IMR-90 (cell line): ENCODE data around the gene CKLF. TPM values are rescaled to one million over a fixed set of nuclear protein-coding genes. Genes with fewer than 3 reads are reported as not detected.

ENCODE experiments used
- ATAC-seq: fragments of 200-7000 bp; cut with Tn5 transposase; 2 replicates; pipeline ENCODE4 v1.9.1; 2020; ENCODE audit warnings: low read depth, mild to moderate bottlenecking, moderate library complexity
- BruUV-seq: library from RNA; stranded (reverse); fragments of 400-500 nt; replicated peaks from 2 replicates; lab custom pipeline; 2021; lab: Mats Ljungman, UMichigan
- CTCF ChIA-PET: fragments of 300-600 bp; formaldehyde crosslinking; extraction: SDS; loops from one replicate; lab custom pipeline; 2021; ENCODE audit warnings: antibody characterized with exemption; lab: Yijun Ruan, JAX
- POLR2A ChIA-PET: fragments of 300-600 bp; sonication (Branson Sonifier 250); formaldehyde crosslinking; loops from one replicate; lab custom pipeline; 2022; ENCODE audit warnings: antibody characterized with exemption; ENCODE audit not compliant: unreplicated experiment; lab: Charles Lee
- DNase-seq: peaks from one replicate; pipeline ENCODE4 v3.0.0; 2013
- H2AFZ ChIP-seq: replicated peaks from 2 replicates; pipeline ENCODE3; 2013; ENCODE audit warnings: low read length, mild to moderate bottlenecking; ENCODE audit not compliant: poor library complexity
- H2AK5ac ChIP-seq: 2 replicates; pipeline ENCODE4 v1.6.1; 2013; ENCODE audit warnings: low read depth, low read length, inconsistent platforms
- H2AK9ac ChIP-seq: replicated peaks from 2 replicates; pipeline ENCODE3; 2013; ENCODE audit warnings: mild to moderate bottlenecking, low read depth, low read length, moderate library complexity; ENCODE audit not compliant: poor library complexity
- H2BK120ac ChIP-seq: 2 replicates; pipeline ENCODE4 v1.6.1; 2013; ENCODE audit warnings: low read depth, low read length, inconsistent platforms
- H2BK15ac ChIP-seq: 3 replicates; pipeline ENCODE4 v1.6.1; 2013; ENCODE audit warnings: low read depth, low read length, inconsistent platforms
- H2BK20ac ChIP-seq: 2 replicates; pipeline ENCODE4 v1.6.1; 2013; ENCODE audit warnings: low read depth, mild to moderate bottlenecking, inconsistent platforms, low read length, moderate library complexity
- H2BK5ac ChIP-seq: 2 replicates; pipeline ENCODE4 v1.6.1; 2013; ENCODE audit warnings: mild to moderate bottlenecking, low read depth, low read length, inconsistent platforms; ENCODE audit not compliant: poor library complexity, severe bottlenecking
- H3K14ac ChIP-seq: replicated peaks from 2 replicates; pipeline ENCODE4 v1.6.1; 2013; ENCODE audit warnings: low read depth, low read length, inconsistent platforms
- H3K18ac ChIP-seq: 2 replicates; pipeline ENCODE4 v1.6.1; 2013; ENCODE audit warnings: low read depth, low read length, control low read depth
- H3K23ac ChIP-seq: 2 replicates; pipeline ENCODE4 v1.6.1; 2013; ENCODE audit warnings: low read depth, low read length, inconsistent platforms
- H3K27ac ChIP-seq: 2 replicates; pipeline ENCODE4 v1.5.1; 2013; ENCODE audit warnings: mild to moderate bottlenecking, control low read depth, low read length; ENCODE audit not compliant: insufficient read depth
- H3K27me3 ChIP-seq: 2 replicates; pipeline ENCODE4 v1.6.1; 2013; ENCODE audit warnings: low read length; ENCODE audit not compliant: control insufficient read depth, insufficient read depth
- H3K36me3 ChIP-seq: 2 replicates; pipeline ENCODE4 v1.6.1; 2013; ENCODE audit warnings: low read length, mixed read lengths; ENCODE audit not compliant: control insufficient read depth, insufficient read depth
- H3K4ac ChIP-seq: 2 replicates; pipeline ENCODE4 v1.6.1; 2013; ENCODE audit warnings: low read depth, low read length, inconsistent platforms
- H3K4me1 ChIP-seq: 2 replicates; pipeline ENCODE4 v1.6.1; 2013; ENCODE audit warnings: low read length, mixed read lengths; ENCODE audit not compliant: control insufficient read depth, insufficient read depth
- H3K4me2 ChIP-seq: 2 replicates; pipeline ENCODE4 v1.6.1; 2013; ENCODE audit warnings: low read depth, mild to moderate bottlenecking, control low read depth, low read length, moderate library complexity
- H3K4me3 ChIP-seq: 2 replicates; pipeline ENCODE4 v1.5.1; 2013; ENCODE audit warnings: low read depth, mild to moderate bottlenecking, control low read depth, low read length, moderate library complexity; ENCODE audit not compliant: insufficient read depth
- H3K56ac ChIP-seq: 2 replicates; pipeline ENCODE4 v1.6.1; 2013; ENCODE audit warnings: low read length, inconsistent platforms; ENCODE audit not compliant: insufficient read depth; ENCODE audit errors: extremely low read depth
- H3K79me1 ChIP-seq, 2 experiments: 2 replicates each; pipeline ENCODE4 v1.6.1; 2013; ENCODE audit warnings: low read length in 2 of 2, inconsistent platforms in 1 of 2, low read depth in 1 of 2
- H3K9ac ChIP-seq: 2 replicates; pipeline ENCODE4 v1.6.1; 2013; ENCODE audit warnings: low read depth, low read length, control low read depth
- H3K9me1 ChIP-seq: 2 replicates; pipeline ENCODE4 v1.6.1; 2013; ENCODE audit warnings: low read length, inconsistent platforms; ENCODE audit not compliant: insufficient read depth
- H3K9me3 ChIP-seq: 2 replicates; pipeline ENCODE4 v1.6.1; 2013; ENCODE audit warnings: low read length; ENCODE audit not compliant: control insufficient read depth, insufficient read depth
- H4K20me1 ChIP-seq: 2 replicates; pipeline ENCODE4 v1.6.1; 2013; ENCODE audit warnings: low read length, inconsistent platforms; ENCODE audit not compliant: insufficient read depth
- H4K5ac ChIP-seq: 2 replicates; pipeline ENCODE4 v1.6.1; 2013; ENCODE audit warnings: mild to moderate bottlenecking, low read depth, low read length, control low read depth
- H4K8ac ChIP-seq, 2 experiments: 2 replicates each; pipeline ENCODE4 v1.6.1; 2013; ENCODE audit warnings: low read depth in 2 of 2, low read length in 2 of 2, control low read depth in 1 of 2, inconsistent platforms in 1 of 2
- H4K91ac ChIP-seq: 2 replicates; pipeline ENCODE4 v1.6.1; 2013; ENCODE audit warnings: low read depth, low read length, inconsistent platforms; ENCODE audit not compliant: insufficient read depth
- CHD1 ChIP-seq: IDR thresholded peaks from 2 replicates; pipeline ENCODE4 v1.6.1; 2012; ENCODE audit warnings: low read depth, low read length, improper control_type of control experiment
- ELK1 ChIP-seq: fragments of 150-350 bp; IDR thresholded peaks from 2 replicates; pipeline ENCODE4 v1.6.1; 2016; ENCODE audit warnings: low read depth, mild to moderate bottlenecking, low read length, moderate library complexity, borderline replicate concordance
- MAFK ChIP-seq: IDR thresholded peaks from 2 replicates; pipeline ENCODE4 v1.6.1; 2012; ENCODE audit warnings: low read depth, low read length, improper control_type of control experiment
- MAZ ChIP-seq: IDR thresholded peaks from 2 replicates; pipeline ENCODE4 v1.6.1; 2012; ENCODE audit warnings: low read depth, mild to moderate bottlenecking, low read length, improper control_type of control experiment, moderate library complexity, borderline replicate concordance
- NFE2L2 ChIP-seq: fragments of 150-350 bp; IDR thresholded peaks from 2 replicates; pipeline ENCODE4 v1.6.1; 2016; ENCODE audit warnings: low read depth, mild to moderate bottlenecking, low read length
- POLR2A ChIP-seq: IDR thresholded peaks from 2 replicates; pipeline ENCODE4 v1.6.1; 2012; ENCODE audit warnings: mild to moderate bottlenecking, low read depth, low read length
- RCOR1 ChIP-seq: IDR thresholded peaks from 2 replicates; pipeline ENCODE4 v1.6.1; 2012; ENCODE audit warnings: mild to moderate bottlenecking, low read length, improper control_type of control experiment; ENCODE audit not compliant: insufficient replicate concordance
- SMC3 ChIP-seq: fragments of 150-350 bp; IDR thresholded peaks from 2 replicates; pipeline ENCODE4 v1.6.1; 2016; ENCODE audit warnings: low read depth, mild to moderate bottlenecking, antibody characterized with exemption, low read length, moderate library complexity
- WGBS, 2 experiments: methylation state at CpG; one replicate each; pipeline versions ENCODE4 v1.1.5 to v1.1.7; 2013; ENCODE audit warnings: missing lambda C conversion rate in 2 of 2; ENCODE audit not compliant: insufficient read length in 1 of 2; ENCODE audit errors: extremely low coverage in 2 of 2; 5-methylcytosine and 5-hydroxymethylcytosine counted together
- dilution Hi-C: fragments of 300-500 bp; cut with HindIII; formaldehyde crosslinking; loops from one replicate; pipeline ENCODE4 v1.14.3; 2018; ENCODE audit warnings: low sequenced_read_pairs; ENCODE audit not compliant: unreplicated experiment
- in situ Hi-C: fragments of 300-500 bp; cut with MboI; formaldehyde crosslinking; loops from 3 replicates; pipeline ENCODE4 v1.14.3; 2019; ENCODE audit warnings: low sequenced_read_pairs, inconsistent platforms, mixed read lengths
- intact Hi-C: fragments of 100-400 bp; cut with micrococcal nuclease; formaldehyde crosslinking; loops from 2 replicates; pipeline ENCODE4 v1.10.0; 2022
- polyA plus RNA-seq, 3 experiments: library from polyadenylated mRNA; depleted of rRNA; stranded (reverse); fragments of >200 nt; gene quantifications; 2 replicates each; pipeline ENCODE4 v1.2.3, GENCODE V29; 2012; ENCODE audit warnings: low replicate concordance in 1 of 3
- total RNA-seq: library from RNA; depleted of rRNA; stranded (reverse); fragments of >200 nt; gene quantifications from 2 replicates; pipeline ENCODE4 v1.2.3, GENCODE V29; 2012

Gene CKLF
- total and polyA plus RNA-seq, 2 of the 4 experiments (the other 2 are of a cell fraction): 60.8 to 92.2 TPM

DNA sequence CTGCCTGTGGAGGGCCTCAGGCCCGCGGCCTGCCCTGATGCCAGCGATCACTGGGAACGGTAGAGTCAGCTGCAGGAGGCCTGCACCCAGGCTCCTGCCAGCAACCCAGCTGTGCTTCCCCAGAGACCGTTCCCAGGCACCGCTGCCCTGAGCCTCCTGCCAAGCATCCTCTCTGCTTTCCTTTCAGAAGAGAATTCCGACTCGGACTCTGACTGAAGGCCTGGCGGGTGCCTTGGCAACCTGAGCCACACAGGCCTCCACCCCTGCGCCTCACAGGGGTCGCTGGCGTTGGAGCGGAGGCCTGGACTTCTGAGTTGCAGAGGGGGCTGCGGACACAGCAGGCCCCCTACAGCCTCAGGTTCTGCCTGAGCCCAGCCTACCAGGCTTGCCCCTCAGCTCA, 60.0 kb downstream of the CKLF start:
- Histone ChIP-seq H2AK5ac (no peak overlapping the region), H2BK5ac (no peak overlapping the region), H3K36me3 (peaks cover 53% of the 10 kb centered on the region), H2AK9ac (no peak overlapping the region), H2BK20ac (no peak overlapping the region), H3K4me1 (peaks cover 24% of the 10 kb centered on the region), H2AFZ (no peak overlapping the region), H3K23ac (no peak overlapping the region), H3K4me2 (no peak overlapping the region), H3K9ac (no peak overlapping the region), H4K20me1 (peaks cover 11% of the 10 kb centered on the region), H4K91ac (no peak overlapping the region), H3K18ac (no peak overlapping the region), H3K27ac (no peak overlapping the region), H3K9me1 (peaks cover 15% of the 10 kb centered on the region), H4K5ac (no peak overlapping the region), H3K4me3 (no peak overlapping the region), H3K14ac (no peak overlapping the region), H3K56ac (no peak overlapping the region), H3K4ac (no peak overlapping the region), H2BK15ac (no peak overlapping the region), H3K27me3 (no peaks in the 10 kb centered on the region), H3K9me3 (no peaks in the 10 kb centered on the region), H4K8ac (no peak overlapping the region), H2BK120ac (no peak overlapping the region), H3K79me1 (peaks cover 9 to 32% of the 10 kb centered on the region in 2 experiments)
- no peak for TF ChIP-seq POLR2A
- TF ChIP-seq ELK1: no peak
- TF ChIP-seq NFE2L2: no peak
- TF ChIP-seq MAFK: no peak
- no peak for TF ChIP-seq MAZ
- no peak for TF ChIP-seq SMC3
- no peak for TF ChIP-seq CHD1
- no peak for TF ChIP-seq RCOR1
- WGBS, 2 experiments: 85% methylated on average over 5 of the region's 14 CpGs; no CpG with 5 or more reads in 1 of the 2 experiments
- DNase-seq (no peak), ATAC-seq (no peak)
- dilution Hi-C loops (no loop called here), in situ Hi-C loops (no loop called here), intact Hi-C loops (no loop called here)
- ChIA-PET CTCF (no interaction called here), POLR2A (interaction anchor here (0.7 kb wide), 1 partner anchor 8 kb away, joined by 3 read pairs; no protein-coding TSS in a partner anchor)
- BruUV-seq: no TSS peak
